RWPE2 (cell line): ENCODE data around the gene LMBR1.

Experiments used
- ATAC-seq: fragments of 200-7000 bp; cut with Tn5 transposase; 3 replicates; pipeline ENCODE4 v1.9.1; 2021; ENCODE audit warnings: low read depth
- DNase-seq: peaks from one replicate; pipeline ENCODE4 v3.0.0-alpha.2; 2020; ENCODE audit warnings: low spot score
- H3K27ac ChIP-seq: fragments of 450-650 bp; 2 replicates; pipeline ENCODE4 v1.5.1; 2017; ENCODE audit warnings: mild to moderate bottlenecking; ENCODE audit not compliant: poor library complexity, severe bottlenecking
- H3K27me3 ChIP-seq: fragments of 250-450 bp; sonication (Bioruptor Pico); 2 replicates; pipeline ENCODE4 v1.5.1; 2021; ENCODE audit warnings: mild to moderate bottlenecking, moderate library complexity; ENCODE audit not compliant: insufficient read depth, poor library complexity, severe bottlenecking
- H3K36me3 ChIP-seq: fragments of 250-450 bp; sonication (Bioruptor Pico); 2 replicates; pipeline ENCODE4 v1.5.1; 2020; ENCODE audit warnings: low read depth, mild to moderate bottlenecking, moderate library complexity
- H3K4me1 ChIP-seq: fragments of 250-450 bp; sonication (Bioruptor Pico); 2 replicates; pipeline ENCODE4 v1.5.1; 2021; ENCODE audit warnings: mild to moderate bottlenecking, moderate library complexity; ENCODE audit not compliant: insufficient read depth, poor library complexity, severe bottlenecking
- H3K4me3 ChIP-seq: fragments of 250-450 bp; sonication (Bioruptor Pico); 2 replicates; pipeline ENCODE4 v1.5.1; 2021; ENCODE audit warnings: mild to moderate bottlenecking, moderate library complexity; ENCODE audit not compliant: severe bottlenecking
- H3K9me3 ChIP-seq: fragments of 250-450 bp; sonication (Bioruptor Pico); 2 replicates; pipeline ENCODE4 v1.5.1; 2021; ENCODE audit warnings: mild to moderate bottlenecking, moderate library complexity; ENCODE audit not compliant: severe bottlenecking
- TF ChIP-seq, protein P1 (sequence below): fragments of 450-650 bp; IDR thresholded peaks from one replicate; pipeline ENCODE4 v1.5.1; 2017; ENCODE audit warnings: mild to moderate bottlenecking, moderate library complexity; ENCODE audit not compliant: poor library complexity, severe bottlenecking

Gene LMBR1

DNA sequence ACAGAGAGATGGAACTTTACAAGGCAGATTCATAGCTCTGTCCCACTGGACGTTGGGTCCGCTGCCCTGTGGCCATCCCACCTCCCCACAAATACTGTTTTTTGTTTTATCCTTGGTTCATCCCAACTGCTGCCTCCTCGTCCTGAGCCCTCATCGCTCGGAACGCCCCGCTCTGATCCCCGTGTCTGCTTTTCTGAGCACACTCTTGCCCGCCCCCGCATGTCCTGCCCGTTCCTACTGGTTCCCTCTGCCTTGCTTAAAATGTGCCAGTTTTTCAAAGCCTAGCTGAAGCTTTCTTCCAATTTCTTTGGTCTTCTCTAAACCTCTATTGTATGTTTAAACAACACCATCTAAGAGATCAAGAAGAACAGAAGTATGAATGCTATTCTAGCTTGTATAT, 233.0 kb downstream of the LMBR1 start:
- no peak for DNase-seq
- peak; percentile 48; the same call in 2 of the 3 replicates for ATAC-seq
- no peaks in the 10 kb centered on the region for H3K4me1 ChIP-seq
- H3K9me3 ChIP-seq: no peaks in the 10 kb centered on the region
- H3K27ac ChIP-seq: no peak overlapping the region
- H3K4me3 ChIP-seq: no peak overlapping the region
- no peaks in the 10 kb centered on the region for H3K36me3 ChIP-seq
- no peaks in the 10 kb centered on the region for H3K27me3 ChIP-seq
- TF ChIP-seq, protein P1, sequence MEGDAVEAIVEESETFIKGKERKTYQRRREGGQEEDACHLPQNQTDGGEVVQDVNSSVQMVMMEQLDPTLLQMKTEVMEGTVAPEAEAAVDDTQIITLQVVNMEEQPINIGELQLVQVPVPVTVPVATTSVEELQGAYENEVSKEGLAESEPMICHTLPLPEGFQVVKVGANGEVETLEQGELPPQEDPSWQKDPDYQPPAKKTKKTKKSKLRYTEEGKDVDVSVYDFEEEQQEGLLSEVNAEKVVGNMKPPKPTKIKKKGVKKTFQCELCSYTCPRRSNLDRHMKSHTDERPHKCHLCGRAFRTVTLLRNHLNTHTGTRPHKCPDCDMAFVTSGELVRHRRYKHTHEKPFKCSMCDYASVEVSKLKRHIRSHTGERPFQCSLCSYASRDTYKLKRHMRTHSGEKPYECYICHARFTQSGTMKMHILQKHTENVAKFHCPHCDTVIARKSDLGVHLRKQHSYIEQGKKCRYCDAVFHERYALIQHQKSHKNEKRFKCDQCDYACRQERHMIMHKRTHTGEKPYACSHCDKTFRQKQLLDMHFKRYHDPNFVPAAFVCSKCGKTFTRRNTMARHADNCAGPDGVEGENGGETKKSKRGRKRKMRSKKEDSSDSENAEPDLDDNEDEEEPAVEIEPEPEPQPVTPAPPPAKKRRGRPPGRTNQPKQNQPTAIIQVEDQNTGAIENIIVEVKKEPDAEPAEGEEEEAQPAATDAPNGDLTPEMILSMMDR: no peak

DNA sequence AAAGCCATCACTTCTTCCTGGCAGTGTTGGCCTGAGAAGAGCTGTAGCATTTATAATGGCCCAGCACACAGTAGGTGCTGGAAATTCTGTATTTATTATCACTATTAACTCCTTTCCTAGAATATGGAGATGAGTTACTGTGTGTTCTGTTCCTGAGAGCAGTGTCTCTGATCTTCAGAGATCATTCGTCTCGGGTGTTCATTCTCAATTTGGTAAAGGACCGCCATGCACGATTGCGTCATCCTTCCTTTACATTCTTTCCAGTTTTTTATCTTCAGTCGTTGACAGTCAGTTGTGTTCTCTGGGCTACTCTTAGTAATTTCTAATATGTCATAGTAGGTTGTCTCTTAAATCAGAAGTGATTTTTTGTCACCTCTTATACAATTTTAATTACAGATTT, 233.8 kb downstream of the LMBR1 start:
- no peak for ATAC-seq
- H3K4me3 ChIP-seq: no peak overlapping the region
- H3K27me3 ChIP-seq: no peaks in the 10 kb centered on the region
- H3K36me3 ChIP-seq: no peaks in the 10 kb centered on the region
- H3K9me3 ChIP-seq: no peaks in the 10 kb centered on the region
- H3K4me1 ChIP-seq: no peaks in the 10 kb centered on the region
- no peak for DNase-seq
- H3K27ac ChIP-seq: no peak overlapping the region
- TF ChIP-seq, protein P1: no peak

DNA sequence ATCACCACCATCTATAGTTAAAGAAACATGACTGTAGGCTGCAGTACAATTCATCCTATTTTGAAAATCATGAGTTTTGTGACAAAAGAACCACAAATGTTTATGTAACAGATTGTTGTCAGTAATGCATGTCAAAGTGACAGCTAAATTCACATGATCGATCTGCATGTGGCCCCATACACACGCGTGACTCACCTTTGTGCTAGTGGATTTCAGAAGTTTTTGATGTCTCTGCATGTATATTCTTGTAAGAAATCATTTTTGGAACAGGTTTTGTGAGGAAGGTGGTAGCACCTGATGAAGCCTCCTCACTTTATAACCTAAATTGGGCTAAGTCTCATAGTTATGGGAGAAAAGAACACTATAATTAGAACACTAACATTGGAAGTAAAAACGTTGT, 235.3 kb downstream of the LMBR1 start:
- Histone ChIP-seq H3K4me1 (no peaks in the 10 kb centered on the region), H3K36me3 (no peaks in the 10 kb centered on the region), H3K27ac (no peak overlapping the region), H3K27me3 (no peaks in the 10 kb centered on the region), H3K4me3 (no peak overlapping the region), H3K9me3 (no peaks in the 10 kb centered on the region)
- ATAC-seq (no peak), DNase-seq (no peak)
- TF ChIP-seq, protein P1: no peak

DNA sequence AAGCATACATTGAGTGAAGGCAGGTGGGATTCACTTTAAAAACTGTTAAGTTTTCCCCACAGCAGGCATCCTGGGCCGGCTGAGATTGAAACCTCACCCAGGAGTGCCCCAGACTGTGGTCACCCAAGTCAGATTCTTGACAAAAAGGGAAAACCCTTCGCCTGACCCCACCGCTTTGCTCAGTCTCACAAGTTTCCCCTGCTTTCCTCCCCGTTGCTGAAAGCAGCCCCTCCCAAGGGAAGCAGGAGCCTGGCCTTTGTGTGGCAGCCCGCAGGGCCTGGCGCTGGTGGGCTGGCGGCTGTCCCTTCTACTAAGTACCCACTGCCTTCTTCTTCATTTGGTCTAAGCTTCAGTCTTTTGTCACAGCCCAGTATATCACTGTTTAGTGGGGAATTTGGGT, 236.4 kb downstream of the LMBR1 start:
- H3K27me3 ChIP-seq: no peaks in the 10 kb centered on the region
- H3K36me3 ChIP-seq: no peaks in the 10 kb centered on the region
- ATAC-seq (no peak), DNase-seq (no peak)
- H3K4me3 ChIP-seq: no peak overlapping the region
- TF ChIP-seq, protein P1: no peak
- H3K27ac ChIP-seq: no peak overlapping the region
- no peaks in the 10 kb centered on the region for H3K9me3 ChIP-seq
- no peaks in the 10 kb centered on the region for H3K4me1 ChIP-seq

GRCh38 chr7:156655983-156656382, 237.0 kb downstream of the LMBR1 start:
- Histone ChIP-seq H3K9me3 (no peaks in the 10 kb centered on the region), H3K36me3 (no peaks in the 10 kb centered on the region), H3K4me3 (no peak overlapping the region), H3K27me3 (no peaks in the 10 kb centered on the region), H3K4me1 (no peaks in the 10 kb centered on the region), H3K27ac (no peak overlapping the region)
- DNase-seq (no peak), ATAC-seq (no peak)
- TF ChIP-seq, protein P1: no peak
